Astrocyte (in vitro differentiated cells and primary cell): ENCODE results near the gene SNX5. TPM values are rescaled to one million over a fixed set of nuclear protein-coding genes. Genes with fewer than 3 reads are reported as not detected.
A peak's percentile ranks its signal among the peaks of the same experiment; 100 is the strongest.

ENCODE experiments used
- DNase-seq: peaks from one replicate; pipeline ENCODE4 v3.0.0-alpha.2; 2010; ENCODE audit warnings: low read depth
- FAIRE-seq: peaks from 2 replicates; lab custom pipeline; 2011; peaks lifted over from hg19 to GRCh38; lab: Jason Lieb, UNC
- H2AFZ ChIP-seq: 2 replicates; pipeline ENCODE4 v1.6.0; 2012; ENCODE audit warnings: low read depth, low read length, inconsistent platforms
- H3K27ac ChIP-seq: 2 replicates; pipeline ENCODE4 v1.5.1; 2011; ENCODE audit warnings: low read depth, low read length, inconsistent platforms
- H3K27me3 ChIP-seq: 2 replicates; pipeline ENCODE4 v1.6.0; 2011; ENCODE audit warnings: low read length, inconsistent platforms; ENCODE audit not compliant: insufficient read depth
- H3K36me3 ChIP-seq: 2 replicates; pipeline ENCODE4 v1.5.1; 2011; ENCODE audit warnings: low read length, inconsistent platforms; ENCODE audit not compliant: insufficient read depth
- H3K4me1 ChIP-seq: 2 replicates; pipeline ENCODE4 v1.5.1; 2011; ENCODE audit warnings: low read length, inconsistent platforms; ENCODE audit not compliant: insufficient read depth
- H3K4me2 ChIP-seq: 2 replicates; pipeline ENCODE4 v1.6.0; 2012; ENCODE audit warnings: low read length, inconsistent platforms
- H3K4me3 ChIP-seq: 2 replicates; pipeline ENCODE4 v1.5.1; 2011; ENCODE audit warnings: low read depth, mild to moderate bottlenecking, low read length, inconsistent platforms; ENCODE audit not compliant: insufficient read depth
- H3K79me2 ChIP-seq: 2 replicates; pipeline ENCODE4 v1.6.0; 2012; ENCODE audit warnings: mild to moderate bottlenecking, low read length, inconsistent platforms; ENCODE audit not compliant: insufficient read depth
- H3K9ac ChIP-seq: 2 replicates; pipeline ENCODE4 v1.6.0; 2012; ENCODE audit warnings: mild to moderate bottlenecking, low read length, inconsistent platforms
- H3K9me3 ChIP-seq: 2 replicates; pipeline ENCODE4 v1.5.1; 2012; ENCODE audit warnings: low read depth, mild to moderate bottlenecking, low read length, inconsistent platforms; ENCODE audit not compliant: insufficient read depth
- H4K20me1 ChIP-seq: 2 replicates; pipeline ENCODE4 v1.6.0; 2012; ENCODE audit warnings: low read length, inconsistent platforms; ENCODE audit not compliant: insufficient read depth
- H3K27ac Mint-ChIP-seq: one replicate; pipeline ENCODE4 v1.8.0; 2021; ENCODE audit warnings: mild to moderate bottlenecking, mixed read lengths; ENCODE audit not compliant: unreplicated experiment
- H3K27me3 Mint-ChIP-seq: one replicate; pipeline ENCODE4 v1.8.0; 2021; ENCODE audit warnings: low read depth, mixed read lengths; ENCODE audit not compliant: unreplicated experiment
- H3K36me3 Mint-ChIP-seq: one replicate; pipeline ENCODE4 v1.8.0; 2021; ENCODE audit warnings: low read depth, mixed read lengths; ENCODE audit not compliant: unreplicated experiment
- H3K4me1 Mint-ChIP-seq: one replicate; pipeline ENCODE4 v1.8.0; 2021; ENCODE audit warnings: low read depth, mixed read lengths; ENCODE audit not compliant: unreplicated experiment
- H3K4me3 Mint-ChIP-seq: one replicate; pipeline ENCODE4 v1.8.0; 2021; ENCODE audit warnings: mild to moderate bottlenecking, moderate library complexity, mixed read lengths; ENCODE audit not compliant: unreplicated experiment
- H3K9me3 Mint-ChIP-seq: one replicate; pipeline ENCODE4 v1.8.0; 2021; ENCODE audit warnings: mild to moderate bottlenecking, mixed read lengths; ENCODE audit not compliant: unreplicated experiment
- EZH2 ChIP-seq: IDR thresholded peaks from 2 replicates; pipeline ENCODE4 v1.6.1; 2012; ENCODE audit warnings: mild to moderate bottlenecking, low read length, inconsistent platforms; ENCODE audit not compliant: insufficient read depth
- total RNA-seq: library from RNA; stranded (reverse); gene quantifications from 2 replicates; pipeline ENCODE4 v1.2.1, GENCODE V29; 2021
- TF ChIP-seq, protein P1 (sequence below): IDR thresholded peaks from 2 replicates; pipeline ENCODE4 v1.5.1; 2011; ENCODE audit warnings: low read depth, mild to moderate bottlenecking, inconsistent platforms, low read length, moderate library complexity; ENCODE audit not compliant: insufficient read depth

Gene SNX5
- total RNA-seq, 1 donor from 2014 or later, result 95.1 TPM

DNA sequence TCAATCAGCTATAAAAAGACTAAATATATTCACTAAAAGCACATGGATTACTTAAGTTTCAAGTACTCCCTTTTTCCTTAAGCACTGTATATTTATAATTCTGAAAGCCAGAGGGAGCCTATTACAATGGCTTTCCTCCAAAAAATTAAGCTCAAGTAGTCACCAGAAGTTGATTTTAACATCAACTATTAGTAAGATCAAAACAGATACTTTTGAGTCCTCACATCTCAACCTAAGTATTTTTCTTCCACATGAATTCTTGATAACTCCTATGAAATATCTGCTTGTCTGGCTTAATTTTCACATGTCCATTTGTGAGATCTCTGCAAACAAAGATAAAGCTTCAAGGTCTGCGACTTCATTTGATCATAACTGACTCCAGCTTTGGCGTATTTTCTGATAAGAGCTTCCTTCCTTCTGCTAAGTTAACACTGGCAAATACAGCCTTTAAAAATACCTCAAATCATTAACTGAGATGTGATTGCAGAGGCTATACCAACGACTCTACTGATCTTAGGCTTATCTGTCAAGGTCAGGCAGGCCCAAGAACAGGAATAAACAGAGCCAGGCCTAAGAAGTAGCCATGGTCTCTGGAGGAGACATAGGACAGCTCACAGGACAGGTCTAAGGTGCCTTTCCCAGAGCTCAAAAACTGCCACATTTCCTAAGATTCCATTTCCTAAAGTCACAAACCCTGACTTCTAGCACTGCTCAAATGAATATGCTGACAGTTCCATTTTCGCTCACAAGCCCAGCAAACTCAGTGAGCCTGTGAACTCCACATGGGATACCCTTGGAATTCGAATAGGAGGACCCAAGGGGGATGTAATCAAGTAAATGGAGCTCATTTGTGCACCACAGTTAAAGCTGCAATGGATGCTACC, 10.0 kb downstream of the SNX5 start:
- H3K36me3 Mint-ChIP-seq, result peaks cover 13% of the 10 kb centered on the region
- H3K36me3 ChIP-seq, result peaks cover 32% of the 10 kb centered on the region
- no peak for TF ChIP-seq EZH2
- TF ChIP-seq, protein P1, sequence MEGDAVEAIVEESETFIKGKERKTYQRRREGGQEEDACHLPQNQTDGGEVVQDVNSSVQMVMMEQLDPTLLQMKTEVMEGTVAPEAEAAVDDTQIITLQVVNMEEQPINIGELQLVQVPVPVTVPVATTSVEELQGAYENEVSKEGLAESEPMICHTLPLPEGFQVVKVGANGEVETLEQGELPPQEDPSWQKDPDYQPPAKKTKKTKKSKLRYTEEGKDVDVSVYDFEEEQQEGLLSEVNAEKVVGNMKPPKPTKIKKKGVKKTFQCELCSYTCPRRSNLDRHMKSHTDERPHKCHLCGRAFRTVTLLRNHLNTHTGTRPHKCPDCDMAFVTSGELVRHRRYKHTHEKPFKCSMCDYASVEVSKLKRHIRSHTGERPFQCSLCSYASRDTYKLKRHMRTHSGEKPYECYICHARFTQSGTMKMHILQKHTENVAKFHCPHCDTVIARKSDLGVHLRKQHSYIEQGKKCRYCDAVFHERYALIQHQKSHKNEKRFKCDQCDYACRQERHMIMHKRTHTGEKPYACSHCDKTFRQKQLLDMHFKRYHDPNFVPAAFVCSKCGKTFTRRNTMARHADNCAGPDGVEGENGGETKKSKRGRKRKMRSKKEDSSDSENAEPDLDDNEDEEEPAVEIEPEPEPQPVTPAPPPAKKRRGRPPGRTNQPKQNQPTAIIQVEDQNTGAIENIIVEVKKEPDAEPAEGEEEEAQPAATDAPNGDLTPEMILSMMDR, result no peak
- H3K4me1 ChIP-seq, result peaks cover 39% of the 10 kb centered on the region
- DNase-seq, result no peak
- peaks cover 100% of the 10 kb centered on the region for H3K79me2 ChIP-seq
- H3K4me3 ChIP-seq, result no peak overlapping the region
- no peaks in the 10 kb centered on the region for H3K27me3 ChIP-seq
- H3K27ac Mint-ChIP-seq, result peak overlapping the region; percentile 27
- H3K4me1 Mint-ChIP-seq, result peaks cover 66% of the 10 kb centered on the region
- H3K4me3 Mint-ChIP-seq, result no peak overlapping the region
- no peak overlapping the region for H2AFZ ChIP-seq
- FAIRE-seq, result no peak
- H3K27ac ChIP-seq, result peak overlapping the region; percentile 46
- peak overlapping the region; percentile 15 for H3K9ac ChIP-seq
- H4K20me1 ChIP-seq, result peaks cover 98% of the 10 kb centered on the region
- H3K4me2 ChIP-seq, result peak overlapping the region; percentile 64
- H3K27me3 Mint-ChIP-seq, result no peaks in the 10 kb centered on the region
- no peaks in the 10 kb centered on the region for H3K9me3 ChIP-seq
- H3K9me3 Mint-ChIP-seq, result no peaks in the 10 kb centered on the region

DNA sequence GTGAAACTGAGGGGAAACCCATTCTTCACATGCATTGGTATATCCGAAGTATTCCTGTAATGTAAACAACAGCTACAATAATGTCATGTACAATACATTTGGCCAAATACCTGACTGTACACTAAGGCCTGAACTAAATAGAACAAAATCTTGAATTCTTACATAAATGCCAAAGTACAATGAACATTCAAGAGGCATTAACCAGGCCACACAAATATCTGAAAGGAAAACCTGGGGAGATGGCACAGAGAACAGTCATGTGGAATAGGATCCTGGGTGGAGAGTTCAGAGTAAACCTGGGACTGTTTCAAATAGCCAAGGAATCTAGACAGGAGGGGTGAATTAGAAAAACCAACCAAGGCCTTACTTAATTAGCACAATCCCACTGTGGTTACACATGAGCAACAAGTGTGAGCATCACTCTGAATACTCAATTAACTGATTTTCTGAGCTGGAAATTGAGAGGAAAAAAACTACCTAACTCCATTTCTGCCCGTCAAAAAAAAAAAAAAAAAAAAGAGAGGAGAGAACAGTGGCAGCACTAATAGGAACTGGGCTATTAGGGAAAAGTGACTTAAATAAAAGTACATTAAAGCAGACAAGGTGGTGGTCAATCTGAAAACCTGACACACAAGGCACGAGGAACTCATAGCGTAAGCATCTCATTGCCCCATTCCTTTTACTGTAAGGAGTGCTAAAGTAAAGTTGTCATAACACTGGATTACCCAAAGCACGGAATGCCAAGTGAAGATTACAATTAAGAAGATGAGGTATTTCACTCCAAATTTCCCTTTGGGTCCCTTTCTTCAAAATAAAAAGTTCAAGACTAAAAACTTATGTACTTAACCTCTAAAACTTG, 10.9 kb downstream of the SNX5 start:
- H3K9me3 Mint-ChIP-seq, result no peaks in the 10 kb centered on the region
- no peaks in the 10 kb centered on the region for H3K9me3 ChIP-seq
- no peak overlapping the region for H3K27ac ChIP-seq
- H3K9ac ChIP-seq, result peak overlapping the region; percentile 15
- TF ChIP-seq, protein P1, result no peak
- TF ChIP-seq EZH2, result no peak
- peaks cover 98% of the 10 kb centered on the region for H4K20me1 ChIP-seq
- peak overlapping the region; percentile 64 for H3K4me2 ChIP-seq
- H3K4me3 ChIP-seq, result no peak overlapping the region
- H3K27me3 ChIP-seq, result no peaks in the 10 kb centered on the region
- H3K4me3 Mint-ChIP-seq, result no peak overlapping the region
- peaks cover 100% of the 10 kb centered on the region for H3K79me2 ChIP-seq
- DNase-seq (no peak), FAIRE-seq (no peak)
- peaks cover 60% of the 10 kb centered on the region for H3K4me1 Mint-ChIP-seq
- H3K4me1 ChIP-seq, result peaks cover 31% of the 10 kb centered on the region
- H3K36me3 ChIP-seq, result peaks cover 39% of the 10 kb centered on the region
- H3K27me3 Mint-ChIP-seq, result no peaks in the 10 kb centered on the region
- peak overlapping the region; percentile 67 for H3K27ac Mint-ChIP-seq
- H2AFZ ChIP-seq, result no peak overlapping the region
- peaks cover 14% of the 10 kb centered on the region for H3K36me3 Mint-ChIP-seq
